ENCODE results near the gene CNTN5.

The CNTN5 gene

DNA sequence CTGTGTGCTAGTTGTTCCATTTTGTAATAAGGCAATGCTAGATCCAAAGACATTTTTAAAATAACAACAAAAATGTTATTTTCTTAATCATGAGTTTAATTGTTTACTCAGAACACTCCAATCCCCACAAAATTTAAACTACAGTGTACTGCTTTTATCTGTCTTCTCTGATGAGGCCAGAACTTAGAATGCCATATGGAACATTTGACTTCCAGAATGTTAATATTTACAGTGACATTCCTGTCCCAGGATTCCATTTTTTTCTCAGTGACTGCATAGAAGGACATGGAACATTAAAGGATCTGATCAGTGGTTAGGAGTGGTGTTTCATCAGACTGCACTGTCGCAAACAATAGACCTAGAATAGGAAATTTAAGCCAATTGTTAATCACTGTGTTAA, 1171.4 kb downstream of the CNTN5 start:
- TF ChIP-seq, protein P1, sequence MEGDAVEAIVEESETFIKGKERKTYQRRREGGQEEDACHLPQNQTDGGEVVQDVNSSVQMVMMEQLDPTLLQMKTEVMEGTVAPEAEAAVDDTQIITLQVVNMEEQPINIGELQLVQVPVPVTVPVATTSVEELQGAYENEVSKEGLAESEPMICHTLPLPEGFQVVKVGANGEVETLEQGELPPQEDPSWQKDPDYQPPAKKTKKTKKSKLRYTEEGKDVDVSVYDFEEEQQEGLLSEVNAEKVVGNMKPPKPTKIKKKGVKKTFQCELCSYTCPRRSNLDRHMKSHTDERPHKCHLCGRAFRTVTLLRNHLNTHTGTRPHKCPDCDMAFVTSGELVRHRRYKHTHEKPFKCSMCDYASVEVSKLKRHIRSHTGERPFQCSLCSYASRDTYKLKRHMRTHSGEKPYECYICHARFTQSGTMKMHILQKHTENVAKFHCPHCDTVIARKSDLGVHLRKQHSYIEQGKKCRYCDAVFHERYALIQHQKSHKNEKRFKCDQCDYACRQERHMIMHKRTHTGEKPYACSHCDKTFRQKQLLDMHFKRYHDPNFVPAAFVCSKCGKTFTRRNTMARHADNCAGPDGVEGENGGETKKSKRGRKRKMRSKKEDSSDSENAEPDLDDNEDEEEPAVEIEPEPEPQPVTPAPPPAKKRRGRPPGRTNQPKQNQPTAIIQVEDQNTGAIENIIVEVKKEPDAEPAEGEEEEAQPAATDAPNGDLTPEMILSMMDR (IDR thresholded peaks at IDR 0.05; ENCODE audit: borderline replicate concordance, control extremely low read depth, extremely low read depth, insufficient read depth, missing control alignments) = no peak
- in situ Hi-C loops (cut with MboI; ENCODE audit: low sequenced_read_pairs, unreplicated experiment) = no loop called here

DNA sequence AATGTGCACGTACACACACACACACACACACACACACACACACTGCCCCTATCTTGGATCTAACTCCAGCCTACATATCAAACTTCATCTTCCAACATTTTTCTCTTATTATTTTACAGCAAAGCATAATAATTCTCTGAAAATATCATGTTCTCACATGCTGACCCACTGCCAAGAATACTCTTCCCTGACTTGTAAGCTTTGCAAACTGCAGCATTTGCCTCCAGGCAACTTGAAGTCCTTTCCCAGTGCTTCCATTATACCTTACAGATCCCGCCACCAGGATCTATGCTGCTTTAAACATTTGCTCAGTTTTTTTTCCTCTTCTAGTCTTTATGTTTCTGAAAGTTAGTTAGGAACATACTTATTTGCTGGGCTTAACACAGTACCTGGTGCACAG, 1183.0 kb downstream of the CNTN5 start:
- DNase-seq (ENCODE audit: low spot score) = no peak
- TF ChIP-seq, protein P1 (IDR thresholded peaks at IDR 0.05; ENCODE audit: borderline replicate concordance, control extremely low read depth, extremely low read depth, insufficient read depth, missing control alignments) = no peak
- in situ Hi-C loops (cut with MboI; ENCODE audit: low sequenced_read_pairs, unreplicated experiment) = no loop called here

More for the DNA sequence above, 1171.4 kb downstream of the CNTN5 start:
- no peak for DNase-seq (ENCODE audit: low spot score)

DNA sequence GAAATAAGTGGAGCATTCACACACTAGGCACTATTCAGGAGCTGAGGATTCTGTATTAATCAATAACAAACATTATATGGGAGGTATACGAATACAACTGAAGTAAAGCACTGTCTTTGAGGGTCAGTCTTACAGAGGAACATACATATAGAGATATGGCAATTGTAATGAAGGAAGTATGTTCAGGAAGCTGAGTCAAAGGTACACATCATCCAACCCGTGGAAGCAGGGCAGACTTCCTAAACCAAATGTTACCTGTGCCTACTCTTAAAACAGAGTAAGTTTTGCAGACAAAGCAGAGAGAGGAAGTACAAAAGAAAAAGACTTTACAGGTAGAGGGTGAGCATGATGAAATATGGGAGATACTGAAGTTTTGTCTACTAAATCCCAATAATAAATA, 1185.2 kb downstream of the CNTN5 start:
- TF ChIP-seq, protein P1 (IDR thresholded peaks at IDR 0.05; ENCODE audit: borderline replicate concordance, control extremely low read depth, extremely low read depth, insufficient read depth, missing control alignments) = no peak
- DNase-seq (ENCODE audit: low spot score) = no peak
- in situ Hi-C loops (cut with MboI; ENCODE audit: low sequenced_read_pairs, unreplicated experiment) = no loop called here

DNA sequence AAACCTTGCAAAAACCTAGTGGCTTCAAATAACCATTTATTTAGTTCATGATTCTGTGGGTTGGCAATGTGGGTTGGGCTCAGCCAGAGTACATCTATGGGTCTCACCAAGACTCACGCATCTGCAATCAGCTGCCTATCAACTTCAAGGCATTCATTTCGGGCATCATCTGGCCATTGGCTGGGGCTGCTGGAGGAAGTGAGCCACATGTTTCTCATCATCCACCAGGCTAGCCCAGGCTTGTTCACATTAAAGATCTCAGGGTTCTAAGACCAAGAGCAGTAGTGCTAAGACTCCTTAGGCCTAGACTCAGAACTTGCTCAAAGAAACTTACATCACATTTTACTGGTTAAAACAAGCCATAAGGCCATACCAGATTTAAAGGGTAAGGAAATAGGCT, 1187.5 kb downstream of the CNTN5 start:
- TF ChIP-seq, protein P1 (IDR thresholded peaks at IDR 0.05; ENCODE audit: borderline replicate concordance, control extremely low read depth, extremely low read depth, insufficient read depth, missing control alignments) = no peak
- in situ Hi-C loops (cut with MboI; ENCODE audit: low sequenced_read_pairs, unreplicated experiment) = no loop called here
- no peak for DNase-seq (ENCODE audit: low spot score)

DNA sequence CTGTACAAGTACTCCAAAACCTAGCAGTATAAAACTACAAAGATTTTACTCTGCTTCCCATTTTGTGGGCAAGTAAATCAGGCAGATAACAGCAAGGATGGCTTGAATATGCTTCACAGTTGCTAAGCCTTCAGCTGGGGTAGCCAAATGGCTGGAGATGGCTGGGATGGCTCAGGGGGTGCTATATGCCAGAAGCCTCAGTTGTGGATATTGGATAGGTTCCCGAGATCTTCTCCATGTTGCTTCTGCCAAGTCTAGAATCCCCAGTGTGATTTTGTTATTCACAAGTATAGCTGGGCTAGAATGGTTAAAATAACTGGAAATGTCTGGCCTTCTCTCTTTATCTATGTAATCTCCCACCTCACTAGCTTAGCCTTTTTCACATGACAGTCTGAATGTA, 1194.0 kb downstream of the CNTN5 start:
- TF ChIP-seq, protein P1 (IDR thresholded peaks at IDR 0.05; ENCODE audit: borderline replicate concordance, control extremely low read depth, extremely low read depth, insufficient read depth, missing control alignments) = no peak
- in situ Hi-C loops (cut with MboI; ENCODE audit: low sequenced_read_pairs, unreplicated experiment) = no loop called here
- no peak for DNase-seq (ENCODE audit: low spot score)

DNA sequence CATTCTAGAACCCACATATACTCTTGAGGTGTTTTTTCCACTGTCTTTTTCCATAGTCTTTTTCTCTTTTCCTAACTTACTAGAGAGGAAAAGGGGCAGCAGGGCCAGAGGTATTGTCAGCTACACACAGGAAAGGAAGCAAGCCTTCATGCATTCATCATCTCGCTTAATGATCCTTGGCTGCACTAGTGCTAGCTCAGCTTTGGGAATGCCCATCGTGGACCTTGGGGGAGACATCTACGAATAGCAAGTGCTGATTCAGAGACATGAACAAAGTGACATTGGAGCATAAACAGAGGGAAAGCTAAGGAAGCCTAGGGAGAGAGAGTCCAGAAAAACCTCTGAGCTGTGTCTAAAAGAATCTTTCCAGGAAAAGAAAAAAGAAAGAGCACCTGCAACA, 1200.1 kb downstream of the CNTN5 start:
- DNase-seq (ENCODE audit: low spot score) = no peak
- TF ChIP-seq, protein P1 (IDR thresholded peaks at IDR 0.05; ENCODE audit: borderline replicate concordance, control extremely low read depth, extremely low read depth, insufficient read depth, missing control alignments) = no peak
- in situ Hi-C loops (cut with MboI; ENCODE audit: low sequenced_read_pairs, unreplicated experiment) = no loop called here

DNA sequence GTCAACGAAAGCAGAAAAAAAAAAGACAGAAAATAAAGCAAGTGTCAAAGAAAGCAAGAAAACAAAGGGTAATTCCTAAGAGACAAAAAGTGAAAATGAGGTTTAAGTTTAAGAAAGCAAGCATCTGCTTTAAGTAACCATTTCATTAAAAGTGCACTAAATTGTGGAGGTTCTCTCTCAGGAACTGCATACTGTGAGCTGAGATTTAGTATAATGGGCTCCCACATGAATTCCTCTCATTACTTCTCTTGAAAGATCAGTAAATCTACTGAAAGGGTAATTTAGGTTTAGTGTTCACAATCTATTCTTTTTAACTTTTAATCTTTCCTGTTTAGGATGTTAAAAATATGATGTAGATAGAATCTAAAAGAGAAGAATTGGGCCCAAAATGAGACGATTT, 1201.0 kb downstream of the CNTN5 start:
- TF ChIP-seq, protein P1 (IDR thresholded peaks at IDR 0.05; ENCODE audit: borderline replicate concordance, control extremely low read depth, extremely low read depth, insufficient read depth, missing control alignments) = no peak
- DNase-seq (ENCODE audit: low spot score) = no peak
- in situ Hi-C loops (cut with MboI; ENCODE audit: low sequenced_read_pairs, unreplicated experiment) = no loop called here
